Jurkat, Clone E6-1 (cell line): ENCODE data around the gene TRAPPC12. TPM values are rescaled to one million over a fixed set of nuclear protein-coding genes. Genes with fewer than 3 reads are reported as not detected.
"Not testable (repeated sequence)": the region's sequence is repeated elsewhere in the genome, so short reads cannot be mapped to it uniquely, and the experiment has no call there.

ENCODE experiments used
- DNase-seq: peaks from one replicate; pipeline ENCODE4 v3.0.0-alpha.2; 2011; ENCODE audit warnings: low read depth, low spot score
- H3K4me3 ChIP-seq: 2 replicates; pipeline ENCODE4 v1.5.1; 2011; ENCODE audit warnings: mild to moderate bottlenecking, low read length, control low read depth, moderate library complexity
- polyA plus RNA-seq: library from polyadenylated mRNA; unstranded; fragments of >200 nt; gene quantifications from one replicate; pipeline ENCODE4 v1.2.1, GENCODE V29; 2012; ENCODE audit warnings: missing spikeins; ENCODE audit not compliant: insufficient read length, insufficient read depth

Gene TRAPPC12
- 74.5 TPM for polyA plus RNA-seq

- peak within 1 kb of the TSS; percentile 100 for H3K4me3 ChIP-seq
- peak; percentile 95 for DNase-seq
Observed at GRCh38 chr2:3379647-3380534, at the start of gene TRAPPC12. Gene TRAPPC12 (plus strand): TSS chr2:3379694. CDS start chr2:3387624, 7,930 bp downstream.

GRCh38 chr2:3332133-3332532 is 47.4 kb upstream of the TRAPPC12 start:
- no peak overlapping the region for H3K4me3 ChIP-seq

GRCh38 chr2:3334392-3335345 is 44.8 kb upstream of the TRAPPC12 start:
- H3K4me3 ChIP-seq: no peak overlapping the region
- no peak for DNase-seq

More at GRCh38 chr2:3332133-3332532, 47.4 kb upstream of the TRAPPC12 start:
- DNase-seq: no peak

- H3K4me3 ChIP-seq: no peak overlapping the region
- DNase-seq: no peak
Observed at GRCh38 chr2:3336844-3337243, 42.6 kb upstream of the TRAPPC12 start.

- no peak for DNase-seq
- H3K4me3 ChIP-seq: no peak overlapping the region
Observed at GRCh38 chr2:3338340-3338739, 41.2 kb upstream of the TRAPPC12 start.

- no peak overlapping the region for H3K4me3 ChIP-seq
- DNase-seq: no peak
Observed at GRCh38 chr2:3340144-3340543, 39.4 kb upstream of the TRAPPC12 start.

- no peak for DNase-seq
- H3K4me3 ChIP-seq: no peak overlapping the region
Observed at GRCh38 chr2:3341336-3341735, 38.2 kb upstream of the TRAPPC12 start.

GRCh38 chr2:3342324-3342723 is 37.2 kb upstream of the TRAPPC12 start:
- no peak for DNase-seq

GRCh38 chr2:3343012-3343411 is 36.5 kb upstream of the TRAPPC12 start:
- no peak overlapping the region for H3K4me3 ChIP-seq
- no peak for DNase-seq

More at GRCh38 chr2:3342324-3342723, 37.2 kb upstream of the TRAPPC12 start:
- H3K4me3 ChIP-seq: no peak overlapping the region

- no peak for DNase-seq
- no peak overlapping the region for H3K4me3 ChIP-seq
Observed at GRCh38 chr2:3344897-3345296, 34.6 kb upstream of the TRAPPC12 start.

- H3K4me3 ChIP-seq: no peak overlapping the region
- no peak for DNase-seq
Observed at GRCh38 chr2:3345621-3346020, 33.9 kb upstream of the TRAPPC12 start.

GRCh38 chr2:3348767-3349166 is 30.7 kb upstream of the TRAPPC12 start:
- H3K4me3 ChIP-seq: no peak overlapping the region
- DNase-seq: no peak

GRCh38 chr2:3349211-3349693 is 30.2 kb upstream of the TRAPPC12 start:
- DNase-seq: no peak
- H3K4me3 ChIP-seq: no peak overlapping the region

GRCh38 chr2:3354986-3355385 is 24.5 kb upstream of the TRAPPC12 start:
- no peak overlapping the region for H3K4me3 ChIP-seq
- no peak for DNase-seq

- no peak overlapping the region for H3K4me3 ChIP-seq
- no peak for DNase-seq
Observed at GRCh38 chr2:3355951-3356569, 23.4 kb upstream of the TRAPPC12 start.

- no peak overlapping the region for H3K4me3 ChIP-seq
- no peak for DNase-seq
Observed at GRCh38 chr2:3356799-3357198, 22.7 kb upstream of the TRAPPC12 start.

- not testable (repeated sequence) for H3K4me3 ChIP-seq, DNase-seq
Observed at GRCh38 chr2:3357446-3357845, 22.0 kb upstream of the TRAPPC12 start.

- DNase-seq: no peak
- no peak overlapping the region for H3K4me3 ChIP-seq
Observed at GRCh38 chr2:3357926-3358325, 21.6 kb upstream of the TRAPPC12 start.
